Uterus (tissue), 4 donors: ENCODE measurements around the gene SMAD5. TPM values are rescaled to one million over a fixed set of nuclear protein-coding genes. Genes with fewer than 3 reads are reported as not detected.
A peak's percentile ranks its signal among the peaks of the same experiment; 100 is the strongest.

ENCODE experiments used
- DNase-seq, 2 donors: peaks; one replicate each; pipeline ENCODE4 v3.0.0-alpha.2; 2019 to 2020
- H3K27ac ChIP-seq, 2 donors: fragments of 200-600 bp; sonication (generic); 1 replicate in 1 of 2; 2 replicates in 1 of 2; pipeline ENCODE4 v1.5.1; 2016 to 2018
- H3K27me3 ChIP-seq, 2 donors: fragments of 200-600 bp; sonication (generic); one replicate each; pipeline ENCODE4 v1.5.1; 2018 to 2019; ENCODE audit warnings: control low read depth in 1 of 2
- H3K36me3 ChIP-seq, 2 donors: fragments of 200-600 bp; sonication (generic); one replicate each; pipeline ENCODE4 v1.5.1; 2019; ENCODE audit warnings: control low read depth in 1 of 2
- H3K4me1 ChIP-seq, 2 donors: fragments of 200-600 bp; sonication (generic); one replicate each; pipeline ENCODE4 v1.5.1; 2018 to 2019; ENCODE audit warnings: control low read depth in 1 of 2
- H3K4me3 ChIP-seq, 2 donors: fragments of 200-600 bp; sonication (generic); 1 replicate in 1 of 2; 2 replicates in 1 of 2; pipeline ENCODE4 v1.5.1; 2018 to 2019; ENCODE audit warnings: mild to moderate bottlenecking in 1 of 2
- H3K9me3 ChIP-seq, 2 donors: fragments of 200-600 bp; sonication (generic); one replicate each; pipeline ENCODE4 v1.5.1; 2019; ENCODE audit warnings: control low read depth in 1 of 2
- POLR2A ChIP-seq, 2 donors: fragments of 450-650 bp; IDR thresholded peaks; one replicate each; pipeline ENCODE4 v1.6.1; 2016; ENCODE audit warnings: antibody characterized with exemption in 2 of 2, mild to moderate bottlenecking in 1 of 2, moderate library complexity in 1 of 2
- intact Hi-C: fragments of 100-400 bp; cut with DNase I; formaldehyde crosslinking; loops from one replicate; pipeline ENCODE4 v1.15.1; 2023; ENCODE audit warnings: low total_unique reads
- total RNA-seq, 4 donors: library from RNA; depleted of rRNA in 3 of 4; stranded (reverse); fragments of >200 nt in 3 of 4; gene quantifications; one replicate each; pipeline versions ENCODE4 v1.1.0 to v1.2.4, GENCODE V29; 2014 to 2023
- TF ChIP-seq, protein P1 (sequence below), 4 experiments: fragments of 200-600 bp in 2 of 4; fragments of 450-650 bp in 2 of 4; sonication (generic) in 2 of 4; IDR thresholded peaks; one replicate each; pipeline ENCODE4 v1.5.1; 2016 to 2019; ENCODE audit warnings: antibody characterized with exemption in 4 of 4, mild to moderate bottlenecking in 2 of 4, moderate library complexity in 1 of 4
- donor health status: DM: yes; HTN: yes; CAD: no.

Gene SMAD5
- total RNA-seq, 4 donors from 2014 or later: 33.0 to 193 (median 102) TPM

DNA sequence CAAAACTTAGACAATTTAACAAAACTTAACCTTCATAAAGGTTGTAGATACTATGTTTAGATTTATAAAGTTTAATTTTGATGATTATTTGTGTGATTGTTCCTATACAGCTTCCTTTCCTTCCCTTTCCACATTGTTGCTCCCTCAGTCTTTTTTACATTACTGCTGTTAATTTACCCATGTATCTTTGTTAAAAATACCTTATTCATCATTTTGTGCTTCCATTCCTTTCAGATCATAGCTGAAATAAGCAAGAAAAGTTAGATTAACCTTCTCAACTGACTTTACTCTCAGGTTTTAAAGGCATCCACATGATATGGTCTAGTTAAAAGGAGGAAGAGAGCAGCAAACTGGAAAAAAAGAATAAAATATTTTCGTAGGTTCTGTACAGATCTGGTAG lies 2.0 kb downstream of the SMAD5 start:
- Histone ChIP-seq H3K36me3 (no peaks in the 10 kb centered on the region), H3K27me3 (no peaks in the 10 kb centered on the region), H3K4me1 (no peaks in the 10 kb centered on the region), H3K4me3 (peak overlapping the region in 1 of 2 donors; percentile 79), H3K9me3 (no peaks in the 10 kb centered on the region), H3K27ac (peak overlapping the region in 1 of 2 donors; percentile 95)
- intact Hi-C loops: no loop called here
- no peak for TF ChIP-seq POLR2A (IDR thresholded peaks at IDR 0.05)
- TF ChIP-seq, protein P1, sequence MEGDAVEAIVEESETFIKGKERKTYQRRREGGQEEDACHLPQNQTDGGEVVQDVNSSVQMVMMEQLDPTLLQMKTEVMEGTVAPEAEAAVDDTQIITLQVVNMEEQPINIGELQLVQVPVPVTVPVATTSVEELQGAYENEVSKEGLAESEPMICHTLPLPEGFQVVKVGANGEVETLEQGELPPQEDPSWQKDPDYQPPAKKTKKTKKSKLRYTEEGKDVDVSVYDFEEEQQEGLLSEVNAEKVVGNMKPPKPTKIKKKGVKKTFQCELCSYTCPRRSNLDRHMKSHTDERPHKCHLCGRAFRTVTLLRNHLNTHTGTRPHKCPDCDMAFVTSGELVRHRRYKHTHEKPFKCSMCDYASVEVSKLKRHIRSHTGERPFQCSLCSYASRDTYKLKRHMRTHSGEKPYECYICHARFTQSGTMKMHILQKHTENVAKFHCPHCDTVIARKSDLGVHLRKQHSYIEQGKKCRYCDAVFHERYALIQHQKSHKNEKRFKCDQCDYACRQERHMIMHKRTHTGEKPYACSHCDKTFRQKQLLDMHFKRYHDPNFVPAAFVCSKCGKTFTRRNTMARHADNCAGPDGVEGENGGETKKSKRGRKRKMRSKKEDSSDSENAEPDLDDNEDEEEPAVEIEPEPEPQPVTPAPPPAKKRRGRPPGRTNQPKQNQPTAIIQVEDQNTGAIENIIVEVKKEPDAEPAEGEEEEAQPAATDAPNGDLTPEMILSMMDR (IDR thresholded peaks at IDR 0.05): no peak
- no peak for DNase-seq

- TF ChIP-seq POLR2A (IDR thresholded peaks at IDR 0.05): no peak
- TF ChIP-seq, protein P1 (IDR thresholded peaks at IDR 0.05): no peak
- no peaks in the 10 kb centered on the region for H3K9me3 ChIP-seq
- no peaks in the 10 kb centered on the region for H3K27me3 ChIP-seq
- H3K27ac ChIP-seq: no peak overlapping the region
- no peak overlapping the region for H3K4me3 ChIP-seq
- peaks cover 0 to 6% of the 10 kb centered on the region in 2 donors for H3K4me1 ChIP-seq
- intact Hi-C loops: no loop called here
- no peak for DNase-seq
- no peaks in the 10 kb centered on the region for H3K36me3 ChIP-seq
Measured at GRCh38 chr5:136135536-136135935, 2.9 kb downstream of the SMAD5 start.

- no peak for DNase-seq
- Histone ChIP-seq H3K27me3 (no peaks in the 10 kb centered on the region), H3K9me3 (no peaks in the 10 kb centered on the region), H3K36me3 (no peaks in the 10 kb centered on the region), H3K4me3 (no peak overlapping the region), H3K4me1 (peaks cover 0 to 14% of the 10 kb centered on the region in 2 donors), H3K27ac (no peak overlapping the region)
- intact Hi-C loops: no loop called here
- TF ChIP-seq, protein P1 (IDR thresholded peaks at IDR 0.05): no peak
- no peak for TF ChIP-seq POLR2A (IDR thresholded peaks at IDR 0.05)
Measured at GRCh38 chr5:136137497-136138220, 5.0 kb downstream of the SMAD5 start.

DNA sequence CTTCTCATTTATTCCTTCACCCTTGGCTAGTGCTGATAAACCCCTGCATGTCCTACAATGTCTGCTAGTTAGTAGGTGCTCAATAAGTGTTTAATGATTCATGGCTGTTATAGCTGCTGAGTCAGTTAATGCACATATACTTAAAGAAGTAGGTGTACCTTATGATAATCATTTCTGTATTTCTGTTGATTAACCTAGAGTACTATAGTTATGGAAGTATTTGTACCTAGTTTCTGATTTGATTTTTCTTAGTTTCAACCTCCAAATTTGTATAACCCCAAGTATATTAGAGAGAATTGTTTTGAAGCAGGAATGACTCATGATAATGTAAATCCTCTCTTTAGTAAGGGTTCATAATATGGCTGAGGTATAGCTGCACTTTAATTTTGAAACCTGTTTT lies 8.9 kb downstream of the SMAD5 start:
- DNase-seq: no peak
- H3K4me1 ChIP-seq: peaks cover 4 to 21% of the 10 kb centered on the region in 2 donors
- no peaks in the 10 kb centered on the region for H3K9me3 ChIP-seq
- intact Hi-C loops: no loop called here
- no peak overlapping the region for H3K27ac ChIP-seq
- H3K36me3 ChIP-seq: no peaks in the 10 kb centered on the region
- H3K27me3 ChIP-seq: no peaks in the 10 kb centered on the region
- H3K4me3 ChIP-seq: no peak overlapping the region
- TF ChIP-seq POLR2A (IDR thresholded peaks at IDR 0.05): no peak
- TF ChIP-seq, protein P1 (IDR thresholded peaks at IDR 0.05): no peak

DNA sequence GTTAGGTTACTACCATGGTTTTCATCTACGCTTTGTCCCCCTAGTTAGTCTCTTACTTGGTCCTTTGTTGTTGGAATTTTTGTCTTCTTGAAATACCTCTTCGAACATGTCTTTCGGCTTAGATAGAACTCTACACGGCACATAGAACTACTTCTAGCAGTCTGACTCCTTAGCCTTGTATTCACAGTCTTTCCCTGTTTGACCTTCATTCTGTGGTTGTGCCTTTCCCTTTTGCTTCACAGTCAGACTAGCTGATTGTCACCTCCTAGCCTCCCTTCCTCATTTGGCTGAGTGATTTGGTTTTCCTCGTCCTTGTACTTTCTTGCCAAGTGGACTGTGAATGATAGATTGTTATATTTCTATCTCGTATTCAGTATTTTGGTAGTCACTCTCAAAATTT lies 10.7 kb downstream of the SMAD5 start:
- no peak for DNase-seq
- no peak overlapping the region for H3K27ac ChIP-seq
- H3K4me1 ChIP-seq: peaks cover 4 to 21% of the 10 kb centered on the region in 2 donors
- TF ChIP-seq, protein P1 (IDR thresholded peaks at IDR 0.05): no peak
- no peak for TF ChIP-seq POLR2A (IDR thresholded peaks at IDR 0.05)
- H3K4me3 ChIP-seq: no peak overlapping the region
- no peaks in the 10 kb centered on the region for H3K27me3 ChIP-seq
- no peaks in the 10 kb centered on the region for H3K9me3 ChIP-seq
- intact Hi-C loops: no loop called here
- no peaks in the 10 kb centered on the region for H3K36me3 ChIP-seq
